Trophoblast cell (in vitro differentiated cells and primary cell): ENCODE results near the gene CDHR4.

ENCODE experiments used
- DNase-seq, 2 donors: peaks; one replicate each; pipeline ENCODE4 v3.0.0-alpha.2; 2016
- H2AFZ ChIP-seq: 2 replicates; pipeline ENCODE4 v1.6.1; 2013; ENCODE audit warnings: low read length, moderate library complexity, mild to moderate bottlenecking; ENCODE audit not compliant: insufficient read depth, poor library complexity
- H2AK5ac ChIP-seq: 2 replicates; pipeline ENCODE4 v1.6.1; 2013; ENCODE audit warnings: mild to moderate bottlenecking, low read length
- H2BK120ac ChIP-seq: 2 replicates; pipeline ENCODE4 v1.6.1; 2013; ENCODE audit warnings: low read length, mild to moderate bottlenecking, moderate library complexity; ENCODE audit not compliant: insufficient read depth, poor library complexity
- H2BK12ac ChIP-seq: 2 replicates; pipeline ENCODE4 v1.6.1; 2013; ENCODE audit warnings: mild to moderate bottlenecking, low read length, moderate library complexity
- H2BK5ac ChIP-seq: 2 replicates; pipeline ENCODE4 v1.6.1; 2013; ENCODE audit warnings: low read length, low read depth, moderate library complexity, mild to moderate bottlenecking; ENCODE audit not compliant: poor library complexity
- H3K14ac ChIP-seq: 2 replicates; pipeline ENCODE4 v1.6.1; 2013; ENCODE audit warnings: mild to moderate bottlenecking, low read length
- H3K18ac ChIP-seq: 2 replicates; pipeline ENCODE4 v1.6.1; 2013; ENCODE audit warnings: mild to moderate bottlenecking, low read length
- H3K23ac ChIP-seq: 2 replicates; pipeline ENCODE4 v1.6.1; 2013; ENCODE audit warnings: low read length
- H3K27ac ChIP-seq: 2 replicates; pipeline ENCODE4 v1.5.1; 2013; ENCODE audit warnings: low read depth, mild to moderate bottlenecking, inconsistent platforms, low read length, moderate library complexity
- H3K27me3 ChIP-seq: 2 replicates; pipeline ENCODE4 v1.6.1; 2013; ENCODE audit warnings: inconsistent platforms, mild to moderate bottlenecking, low read length, moderate library complexity; ENCODE audit not compliant: insufficient read depth
- H3K36me3 ChIP-seq, 2 experiments: 1 replicate in 1 of 2; 2 replicates in 1 of 2; pipeline ENCODE4 v1.6.1; 2013; ENCODE audit warnings: low read length in 2 of 2, mild to moderate bottlenecking in 2 of 2, moderate library complexity in 1 of 2; ENCODE audit not compliant: insufficient read depth in 2 of 2, control insufficient read depth in 1 of 2
- H3K4ac ChIP-seq: 2 replicates; pipeline ENCODE4 v1.6.1; 2013; ENCODE audit warnings: low read depth, mild to moderate bottlenecking, low read length, moderate library complexity
- H3K4me1 ChIP-seq, 2 experiments: 1 replicate in 1 of 2; 2 replicates in 1 of 2; pipeline ENCODE4 v1.6.1; 2013; ENCODE audit warnings: low read length in 2 of 2, mild to moderate bottlenecking in 2 of 2, moderate library complexity in 1 of 2; ENCODE audit not compliant: insufficient read depth in 2 of 2, control insufficient read depth in 1 of 2
- H3K4me2 ChIP-seq: 2 replicates; pipeline ENCODE4 v1.6.1; 2013; ENCODE audit warnings: inconsistent platforms, mild to moderate bottlenecking, low read length, moderate library complexity
- H3K4me3 ChIP-seq: 2 replicates; pipeline ENCODE4 v1.5.1; 2013; ENCODE audit warnings: mild to moderate bottlenecking, low read depth, low read length, inconsistent platforms
- H3K79me1 ChIP-seq: one replicate; pipeline ENCODE4 v1.6.1; 2013; ENCODE audit warnings: low read length
- H3K79me2 ChIP-seq: 2 replicates; pipeline ENCODE4 v1.6.1; 2013; ENCODE audit warnings: low read length, mild to moderate bottlenecking; ENCODE audit not compliant: control insufficient read depth, insufficient read depth, poor library complexity
- H3K9ac ChIP-seq: 2 replicates; pipeline ENCODE4 v1.6.1; 2013; ENCODE audit warnings: mild to moderate bottlenecking, low read length
- H3K9me3 ChIP-seq: 2 replicates; pipeline ENCODE4 v1.6.1; 2013; ENCODE audit warnings: low read depth, mild to moderate bottlenecking, control low read depth, inconsistent platforms, low read length; ENCODE audit not compliant: insufficient read depth
- H4K12ac ChIP-seq: 2 replicates; pipeline ENCODE4 v1.6.1; 2013; ENCODE audit warnings: low read depth, mild to moderate bottlenecking, low read length, moderate library complexity
- H4K8ac ChIP-seq: 2 replicates; pipeline ENCODE4 v1.6.1; 2013; ENCODE audit warnings: low read depth, mild to moderate bottlenecking, low read length, moderate library complexity
- H4K91ac ChIP-seq: one replicate; pipeline ENCODE4 v1.6.1; 2013; ENCODE audit warnings: low read depth, mild to moderate bottlenecking, low read length, moderate library complexity
- WGBS: extraction: QIAGEN DNeasy Blood & Tissue Kit; methylation state at CpG from one replicate; pipeline ENCODE4 v1.1.7; 2013; ENCODE audit warnings: missing lambda C conversion rate; ENCODE audit not compliant: insufficient read length, insufficient coverage; ENCODE audit errors: extremely low coverage; 5-methylcytosine and 5-hydroxymethylcytosine counted together

The CDHR4 gene

DNA sequence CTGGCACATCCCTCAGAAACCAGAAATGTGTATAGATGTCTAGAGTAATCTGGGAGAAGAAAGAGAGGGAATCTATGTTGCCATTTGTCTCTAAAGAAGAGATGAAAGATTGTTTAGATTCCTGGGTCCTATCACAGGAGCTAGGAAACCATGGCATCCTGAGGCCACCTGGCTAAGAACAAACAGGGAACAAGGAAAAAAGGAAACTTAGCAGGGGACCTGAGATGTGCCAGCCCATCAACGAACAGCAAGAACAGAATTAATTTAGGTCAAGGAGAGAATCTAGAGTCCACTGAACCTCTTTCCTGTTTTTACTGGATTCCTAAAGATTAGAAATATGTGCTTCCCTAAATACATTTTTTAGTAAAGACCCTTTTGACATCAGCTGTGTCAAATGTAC, 43.6 kb downstream of the CDHR4 start:
- no peaks in the 10 kb centered on the region for H3K27me3 ChIP-seq
- no peak overlapping the region for H4K12ac ChIP-seq
- H3K4me1 ChIP-seq, result no peaks in the 10 kb centered on the region
- no peak overlapping the region for H3K18ac ChIP-seq
- no CpG with 5 or more reads among the region's 1 CpG for WGBS
- H2BK120ac ChIP-seq, result no peak overlapping the region
- H3K79me2 ChIP-seq, result no peaks in the 10 kb centered on the region
- no peak overlapping the region for H3K27ac ChIP-seq
- no peak overlapping the region for H3K4me3 ChIP-seq
- H2AK5ac ChIP-seq, result no peak overlapping the region
- no peak overlapping the region for H3K14ac ChIP-seq
- no peak overlapping the region for H2BK5ac ChIP-seq
- H4K8ac ChIP-seq, result no peak overlapping the region
- H2BK12ac ChIP-seq, result no peak overlapping the region
- H2AFZ ChIP-seq, result no peak overlapping the region
- no peak overlapping the region for H3K4me2 ChIP-seq
- no peaks in the 10 kb centered on the region for H3K79me1 ChIP-seq
- H3K4ac ChIP-seq, result peak overlapping the region; percentile 14
- H4K91ac ChIP-seq, result no peak overlapping the region
- DNase-seq, result no peak
- no peaks in the 10 kb centered on the region for H3K36me3 ChIP-seq
- no peak overlapping the region for H3K23ac ChIP-seq
- H3K9me3 ChIP-seq, result no peaks in the 10 kb centered on the region
- no peak overlapping the region for H3K9ac ChIP-seq

DNA sequence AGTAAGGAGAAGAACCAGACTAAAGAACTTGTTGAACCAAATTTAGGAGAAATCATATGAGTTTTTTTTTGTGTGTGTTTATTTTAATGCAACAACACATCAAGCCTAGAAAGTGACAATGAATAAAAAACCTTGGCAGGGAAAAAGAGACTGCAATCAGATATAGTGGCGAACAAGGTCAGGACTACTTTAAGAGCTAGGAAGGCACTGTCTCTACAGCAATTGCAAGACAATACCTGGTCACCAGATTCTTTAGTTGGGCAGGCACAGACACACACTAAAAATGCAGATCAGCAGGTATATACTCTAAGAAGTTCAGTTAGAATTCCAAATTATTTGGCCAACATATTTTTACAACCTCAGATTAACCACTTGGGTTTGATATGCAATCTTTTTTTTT, 45.1 kb downstream of the CDHR4 start:
- H4K8ac ChIP-seq, result no peak overlapping the region
- H3K14ac ChIP-seq, result no peak overlapping the region
- H3K79me2 ChIP-seq, result no peaks in the 10 kb centered on the region
- no peak overlapping the region for H3K18ac ChIP-seq
- H3K27ac ChIP-seq, result no peak overlapping the region
- H3K4me1 ChIP-seq, result no peaks in the 10 kb centered on the region
- WGBS, result no CpG with 5 or more reads among the region's 1 CpG
- no peak overlapping the region for H2AFZ ChIP-seq
- no peak overlapping the region for H3K9ac ChIP-seq
- H3K36me3 ChIP-seq, result no peaks in the 10 kb centered on the region
- H3K4ac ChIP-seq, result no peak overlapping the region
- H2BK12ac ChIP-seq, result no peak overlapping the region
- no peak overlapping the region for H3K4me3 ChIP-seq
- H4K91ac ChIP-seq, result no peak overlapping the region
- no peak overlapping the region for H4K12ac ChIP-seq
- H3K9me3 ChIP-seq, result no peaks in the 10 kb centered on the region
- H2BK5ac ChIP-seq, result no peak overlapping the region
- DNase-seq, result peak in 1 of 2 donors; percentile 35
- H3K27me3 ChIP-seq, result no peaks in the 10 kb centered on the region
- H3K4me2 ChIP-seq, result no peak overlapping the region
- H3K23ac ChIP-seq, result no peak overlapping the region
- H3K79me1 ChIP-seq, result no peaks in the 10 kb centered on the region
- no peak overlapping the region for H2AK5ac ChIP-seq
- H2BK120ac ChIP-seq, result no peak overlapping the region

DNA sequence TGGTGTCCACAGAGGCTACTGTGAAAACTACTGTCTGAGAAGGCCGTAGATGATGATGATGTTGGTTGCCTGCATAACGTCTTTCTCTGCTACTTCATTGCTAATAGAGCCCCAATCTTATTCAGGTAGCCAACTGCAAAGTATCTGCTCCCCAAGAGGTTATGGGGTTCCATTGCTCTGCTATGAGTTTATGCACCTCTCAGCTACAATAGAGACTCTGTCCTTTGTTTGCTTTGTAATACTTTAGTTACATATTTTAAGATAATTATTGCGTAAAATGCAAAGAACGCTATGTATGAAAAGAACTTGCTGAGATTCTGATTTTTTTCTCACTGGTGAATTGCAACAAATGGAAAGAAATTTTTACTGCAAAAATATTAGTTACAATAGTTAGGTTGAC, 48.2 kb downstream of the CDHR4 start:
- H2AK5ac ChIP-seq, result no peak overlapping the region
- no peaks in the 10 kb centered on the region for H3K79me1 ChIP-seq
- no peak overlapping the region for H3K4ac ChIP-seq
- H3K9ac ChIP-seq, result no peak overlapping the region
- no peak overlapping the region for H2BK12ac ChIP-seq
- no peaks in the 10 kb centered on the region for H3K27me3 ChIP-seq
- no CpG with 5 or more reads among the region's 4 CpGs for WGBS
- no peak overlapping the region for H2AFZ ChIP-seq
- no peak overlapping the region for H4K91ac ChIP-seq
- no peak overlapping the region for H4K8ac ChIP-seq
- no peak overlapping the region for H3K4me2 ChIP-seq
- DNase-seq, result peak; percentile 11 to 83
- no peak overlapping the region for H3K14ac ChIP-seq
- no peak overlapping the region for H3K23ac ChIP-seq
- H2BK120ac ChIP-seq, result no peak overlapping the region
- no peak overlapping the region for H3K4me3 ChIP-seq
- H3K36me3 ChIP-seq, result peaks cover 7 to 9% of the 10 kb centered on the region in 2 experiments
- no peak overlapping the region for H3K27ac ChIP-seq
- no peaks in the 10 kb centered on the region for H3K79me2 ChIP-seq
- H2BK5ac ChIP-seq, result no peak overlapping the region
- no peak overlapping the region for H3K18ac ChIP-seq
- H3K9me3 ChIP-seq, result no peaks in the 10 kb centered on the region
- peaks cover 3% of the 10 kb centered on the region in 2 experiments for H3K4me1 ChIP-seq
- no peak overlapping the region for H4K12ac ChIP-seq

DNA sequence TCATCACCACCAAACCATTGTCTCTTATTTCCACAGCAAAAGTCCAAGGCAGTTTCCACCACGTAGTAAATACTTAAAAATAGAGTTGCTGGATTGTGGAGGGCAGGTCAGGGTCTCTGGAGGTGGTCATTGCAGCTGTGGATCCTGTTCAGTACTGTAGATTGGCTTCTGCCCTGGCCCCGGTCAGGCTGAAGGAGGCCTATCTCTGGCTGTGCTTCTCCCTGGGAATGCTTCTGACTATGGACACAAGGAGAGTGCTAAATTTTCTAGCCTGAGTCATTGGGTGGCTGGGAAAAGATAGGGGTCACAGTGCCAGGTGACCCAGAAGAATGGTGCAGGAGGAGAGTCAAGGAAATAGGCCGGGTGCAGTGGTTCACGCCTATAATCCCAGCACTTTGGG, 49.6 kb downstream of the CDHR4 start:
- no CpG with 5 or more reads among the region's 4 CpGs for WGBS
- Histone ChIP-seq H3K27ac (no peak overlapping the region), H4K91ac (no peak overlapping the region), H3K14ac (no peak overlapping the region), H3K4ac (no peak overlapping the region), H3K79me2 (no peaks in the 10 kb centered on the region), H3K4me1 (peaks cover 3% of the 10 kb centered on the region in 2 experiments), H3K18ac (no peak overlapping the region), H3K36me3 (peaks cover 7 to 11% of the 10 kb centered on the region in 2 experiments), H3K9me3 (no peaks in the 10 kb centered on the region), H4K8ac (no peak overlapping the region), H2AK5ac (no peak overlapping the region), H2AFZ (no peak overlapping the region), H2BK120ac (no peak overlapping the region), H3K4me3 (no peak overlapping the region), H4K12ac (no peak overlapping the region), H3K4me2 (no peak overlapping the region), H3K23ac (no peak overlapping the region), H3K27me3 (no peaks in the 10 kb centered on the region), H2BK5ac (no peak overlapping the region), H3K9ac (no peak overlapping the region), H2BK12ac (no peak overlapping the region), H3K79me1 (no peaks in the 10 kb centered on the region)
- DNase-seq, result peak; percentile 44 to 63
